ENCODE measurements around the gene PACS2. TPM values are rescaled to one million over a fixed set of nuclear protein-coding genes. Genes with fewer than 3 reads are reported as not detected.

PACS2 gene
- polyA plus RNA-seq, 3 donors = 3.1 to 87.0 (median 3.7) TPM

- H3K27ac Mint-ChIP-seq = peak overlapping the region in 1 of 7 donors; percentile 18
- H3K27ac ChIP-seq (ENCODE audit: low read depth in 1 of 2, low read length in 2 of 2) = no peak overlapping the region
- no peaks in the 10 kb centered on the region for H3K9me3 Mint-ChIP-seq
- H3K79me2 ChIP-seq (ENCODE audit: insufficient read depth, low read length) = no peaks in the 10 kb centered on the region
- H3K36me3 ChIP-seq (replicated peaks in 1 of 2; ENCODE audit: control insufficient read depth in 1 of 2, insufficient read depth in 2 of 2, low read length in 2 of 2) = peaks cover 0 to 8% of the 10 kb centered on the region in 2 donors
- H3K36me3 Mint-ChIP-seq = peaks cover 10 to 19% of the 10 kb centered on the region in 2 donors
- peaks cover 2% of the 10 kb centered on the region for H3K4me1 Mint-ChIP-seq
- H3K9ac ChIP-seq (ENCODE audit: insufficient read depth, low read length, poor library complexity, severe bottlenecking) = no peak overlapping the region
- no peak overlapping the region for H2AFZ ChIP-seq (ENCODE audit: insufficient read depth, low read depth, low read length, poor library complexity, severe bottlenecking)
- intact Hi-C loops (cut with micrococcal nuclease) = loop anchor here (1.0 to 2.0 kb wide), 3 partner anchors 149 to 262 kb away; no protein-coding TSS in a partner anchor
- H3K27me3 Mint-ChIP-seq (ENCODE audit: low read depth in 3 of 3) = peaks cover 0 to 4% (median 0%) of the 10 kb centered on the region in 3 donors
- no peaks in the 10 kb centered on the region for H3K9me3 ChIP-seq (replicated peaks in 1 of 2; ENCODE audit: control insufficient read depth in 1 of 2, insufficient read depth in 1 of 2, low read length in 2 of 2)
- peak; percentile 75 to 81 (median 81) for DNase-seq
- H3K4me2 ChIP-seq (replicated peaks; ENCODE audit: extremely low read depth, low read length, poor library complexity, severe bottlenecking) = no peak overlapping the region
- H4K20me1 ChIP-seq (ENCODE audit: insufficient read depth, low read length) = peaks cover 15% of the 10 kb centered on the region
- peaks cover 3 to 4% of the 10 kb centered on the region in 2 donors for H3K4me1 ChIP-seq (ENCODE audit: control insufficient read depth in 1 of 2, insufficient read depth in 2 of 2, low read length in 2 of 2)
- 56% methylated on average over 20 of the region's 26 CpGs for WGBS (ENCODE audit: insufficient coverage)
- H3K27me3 ChIP-seq (ENCODE audit: control insufficient read depth in 2 of 2, insufficient read depth in 2 of 2, low read length in 2 of 2) = no peaks in the 10 kb centered on the region
- TF ChIP-seq CTCF (IDR thresholded peaks at IDR 0.05) = peak; percentile 88
- no peak overlapping the region for H3K4me3 Mint-ChIP-seq
- H3K4me3 ChIP-seq (replicated peaks in 1 of 3; ENCODE audit: low read depth in 2 of 3, low read length in 3 of 3) = no peak overlapping the region
These were observed 37.6 kb downstream of the PACS2 start for GRCh38 chr14:105351920-105352851.

GRCh38 chr14:105353136-105353535 lies 38.6 kb downstream of the PACS2 start:
- intact Hi-C loops (cut with micrococcal nuclease) = loop anchor here (2.0 kb wide), 2 partner anchors 150 to 262 kb away; no protein-coding TSS in a partner anchor
- no peaks in the 10 kb centered on the region for H3K9me3 Mint-ChIP-seq
- peaks cover 10 to 22% of the 10 kb centered on the region in 2 donors for H3K36me3 Mint-ChIP-seq
- Histone ChIP-seq H3K9ac (ENCODE audit: insufficient read depth, low read length, poor library complexity, severe bottlenecking) (no peak overlapping the region), H3K4me3 (replicated peaks in 1 of 3; ENCODE audit: low read depth in 2 of 3, low read length in 3 of 3) (no peak overlapping the region), H3K79me2 (ENCODE audit: insufficient read depth, low read length) (no peaks in the 10 kb centered on the region), H2AFZ (ENCODE audit: insufficient read depth, low read depth, low read length, poor library complexity, severe bottlenecking) (no peak overlapping the region), H3K4me2 (replicated peaks; ENCODE audit: extremely low read depth, low read length, poor library complexity, severe bottlenecking) (no peak overlapping the region), H3K27me3 (ENCODE audit: control insufficient read depth in 2 of 2, insufficient read depth in 2 of 2, low read length in 2 of 2) (no peaks in the 10 kb centered on the region), H3K36me3 (replicated peaks in 1 of 2; ENCODE audit: control insufficient read depth in 1 of 2, insufficient read depth in 2 of 2, low read length in 2 of 2) (peaks cover 0 to 8% of the 10 kb centered on the region in 2 donors), H3K4me1 (ENCODE audit: control insufficient read depth in 1 of 2, insufficient read depth in 2 of 2, low read length in 2 of 2) (peaks cover 3 to 4% of the 10 kb centered on the region in 2 donors), H3K9me3 (replicated peaks in 1 of 2; ENCODE audit: control insufficient read depth in 1 of 2, insufficient read depth in 1 of 2, low read length in 2 of 2) (no peaks in the 10 kb centered on the region), H3K27ac (ENCODE audit: low read depth in 1 of 2, low read length in 2 of 2) (no peak overlapping the region), H4K20me1 (ENCODE audit: insufficient read depth, low read length) (peaks cover 11% of the 10 kb centered on the region)
- H3K4me1 Mint-ChIP-seq = peaks cover 2% of the 10 kb centered on the region
- H3K27ac Mint-ChIP-seq = no peak overlapping the region
- TF ChIP-seq CTCF (IDR thresholded peaks at IDR 0.05) = no peak
- peaks cover 0 to 4% (median 0%) of the 10 kb centered on the region in 3 donors for H3K27me3 Mint-ChIP-seq (ENCODE audit: low read depth in 3 of 3)
- no peak overlapping the region for H3K4me3 Mint-ChIP-seq
- no CpG with 5 or more reads among the region's 10 CpGs for WGBS (ENCODE audit: insufficient coverage)
- DNase-seq = no peak
